ENCODE results near the gene PLCB3.

The PLCB3 gene

GRCh38 chr11:64290352-64291261 is 39.3 kb downstream of the PLCB3 start:
- DNase-seq, result no peak

DNA sequence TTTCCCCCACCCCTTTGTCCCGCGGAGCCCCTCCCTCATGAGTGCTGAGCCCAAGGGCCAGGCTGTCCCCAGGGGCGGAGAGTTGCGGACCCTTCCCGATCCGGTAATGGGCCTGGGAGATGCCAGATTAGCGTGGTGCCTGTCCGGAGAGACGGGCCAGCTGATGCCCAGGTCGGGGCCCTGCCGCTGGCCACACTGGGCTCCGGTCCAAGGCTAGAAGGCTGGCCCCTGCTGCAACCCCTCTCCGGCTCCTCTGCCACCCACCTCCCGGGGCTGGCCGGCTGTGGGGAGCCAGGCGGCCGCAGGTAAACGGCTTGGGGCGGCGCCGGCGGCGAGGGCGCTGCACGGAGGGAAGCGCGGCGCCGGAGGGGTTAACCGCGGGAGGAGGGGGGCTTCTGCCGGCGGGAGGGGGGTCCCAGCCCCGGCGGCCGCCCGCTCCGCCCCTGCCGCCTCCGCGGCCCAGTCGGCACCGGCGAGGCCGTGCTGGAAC is 40.0 kb downstream of the PLCB3 start, which contains the start of gene KCNK4:
TSS of gene KCNK4 (plus strand) at position 41 of the 490 bp plus-strand sequence. CDS start 1,717 bp downstream, outside the sequence.
- no peak for DNase-seq

DNA sequence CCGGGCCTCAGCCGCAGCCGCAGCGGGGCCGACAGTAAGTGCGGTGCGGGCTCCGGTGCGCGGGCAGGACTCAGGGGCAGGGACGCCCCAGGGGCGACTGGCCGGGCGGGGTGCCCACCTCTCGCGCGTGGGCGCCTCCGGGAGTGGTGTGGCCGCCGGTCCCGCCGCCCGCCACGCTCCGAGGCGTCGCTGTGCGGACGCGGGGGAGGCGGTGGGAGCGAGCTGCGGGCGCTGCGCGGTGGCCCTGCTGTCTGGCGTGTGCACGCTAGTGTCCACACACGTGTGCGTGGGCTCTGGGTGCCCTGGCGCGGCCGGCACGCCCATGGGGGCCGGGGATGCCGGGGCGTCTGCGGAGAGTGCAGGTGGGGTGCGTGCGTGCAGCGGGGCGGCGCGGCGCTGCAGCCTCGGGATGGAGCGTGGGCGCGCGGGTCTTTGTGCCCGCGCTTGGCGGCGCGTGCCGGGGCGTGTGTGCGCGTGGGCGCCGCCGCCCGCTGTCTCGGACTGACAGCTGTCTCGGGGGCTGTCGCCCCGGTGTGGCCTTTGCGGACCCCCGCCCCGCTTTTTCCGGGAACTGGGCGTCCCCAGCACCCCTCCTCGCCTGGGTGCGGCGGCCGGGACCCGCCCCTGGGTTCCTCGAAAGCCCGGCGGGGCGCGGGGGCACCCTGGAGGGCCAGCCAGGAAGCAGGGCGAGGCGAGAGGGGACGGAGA is 40.6 kb downstream of the PLCB3 start:
- DNase-seq, result no peak

- no peak for DNase-seq
Measured at GRCh38 chr11:64292460-64293254, 41.3 kb downstream of the PLCB3 start.

DNA sequence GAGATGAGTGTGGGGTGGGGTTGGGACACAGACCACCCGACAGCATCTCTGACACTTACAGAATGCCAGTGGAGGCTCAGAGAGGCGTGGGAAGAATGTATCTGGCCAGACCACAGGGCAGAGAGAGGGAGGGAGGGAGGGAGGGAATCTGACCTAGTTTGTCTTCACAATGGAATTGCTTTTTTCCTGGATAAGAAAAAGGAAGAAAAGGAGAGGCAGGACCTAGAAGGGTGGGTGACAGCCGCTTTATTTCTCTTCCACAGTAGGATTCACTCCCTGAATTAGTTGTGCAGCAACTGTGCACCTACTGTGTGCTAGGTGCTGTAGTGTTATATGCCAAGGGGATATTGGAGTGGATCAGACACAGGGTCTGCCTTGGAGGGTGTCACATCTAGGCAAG is 43.4 kb downstream of the PLCB3 start:
- DNase-seq, result no peak

DNA sequence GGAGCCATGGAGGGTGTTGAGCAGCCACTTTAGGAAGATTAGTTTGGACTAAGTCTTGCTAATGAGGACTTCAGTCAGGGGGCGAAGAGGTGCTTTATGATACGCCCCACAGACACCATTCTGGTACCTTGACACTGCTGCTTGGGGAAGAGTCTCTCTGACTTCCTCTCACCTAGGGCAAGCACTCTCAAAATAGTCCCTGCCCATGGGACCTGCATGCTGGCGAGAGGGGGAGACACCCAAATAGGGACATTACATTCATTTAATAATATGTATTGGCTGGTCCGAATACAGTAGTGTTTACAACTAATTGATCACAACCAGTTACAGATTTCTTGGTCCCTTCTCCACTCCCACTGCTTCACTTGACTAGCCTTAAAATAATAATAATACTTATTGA is 44.4 kb downstream of the PLCB3 start:
- DNase-seq, result no peak

DNA sequence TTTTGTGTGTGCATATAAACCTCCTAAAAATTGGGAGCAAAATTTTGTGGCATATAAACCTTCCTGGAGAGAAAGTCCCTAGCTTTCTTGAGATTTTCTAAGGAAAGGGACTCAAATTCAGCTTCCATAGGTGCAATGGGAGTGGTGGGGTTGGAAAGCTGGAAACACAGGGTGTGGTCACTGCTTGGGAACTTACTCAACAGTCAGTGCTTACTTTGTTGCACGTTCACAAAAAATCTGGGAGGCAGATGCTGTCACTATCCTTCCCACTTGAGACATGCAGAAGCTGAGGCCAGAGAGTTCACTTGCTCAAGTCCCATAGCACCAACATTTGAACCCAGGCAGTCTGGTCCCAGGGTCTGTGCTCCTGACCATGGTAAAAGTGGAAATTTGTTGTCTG is 44.9 kb downstream of the PLCB3 start:
- no peak for DNase-seq

- DNase-seq, result no peak
Measured at GRCh38 chr11:64296830-64297698, 45.7 kb downstream of the PLCB3 start.

DNA sequence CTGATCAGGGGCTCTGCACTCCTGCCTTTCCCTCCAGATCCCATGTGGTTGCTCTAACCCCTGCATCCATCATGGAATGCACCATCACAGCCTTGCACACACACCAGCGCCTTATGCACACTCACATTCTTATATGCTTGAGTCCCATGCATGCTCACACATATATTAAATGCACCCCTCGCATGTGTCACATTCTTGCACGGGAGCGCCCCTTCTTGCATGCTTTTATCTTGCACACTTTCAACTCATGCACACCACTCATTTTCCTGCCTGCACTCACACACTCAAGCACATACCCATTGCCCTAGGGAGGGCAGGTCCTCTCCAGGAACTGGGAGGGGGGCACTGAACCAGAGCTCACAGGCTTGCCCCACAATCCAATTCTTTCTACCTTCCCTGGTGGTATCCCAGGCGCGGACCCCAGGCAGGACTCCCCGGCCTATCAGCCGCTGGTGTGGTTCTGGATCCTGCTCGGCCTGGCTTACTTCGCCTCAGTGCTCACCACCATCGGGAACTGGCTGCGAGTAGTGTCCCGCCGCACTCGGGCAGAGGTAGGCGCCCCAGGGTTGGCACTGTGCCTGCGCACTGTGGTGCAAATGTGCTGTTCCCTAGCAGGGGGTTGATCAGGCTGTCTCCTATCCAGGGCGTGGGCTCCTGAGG is 46.5 kb downstream of the PLCB3 start:
- DNase-seq, result no peak

- no peak for DNase-seq
Measured at GRCh38 chr11:64298966-64299846, 47.9 kb downstream of the PLCB3 start.

DNA sequence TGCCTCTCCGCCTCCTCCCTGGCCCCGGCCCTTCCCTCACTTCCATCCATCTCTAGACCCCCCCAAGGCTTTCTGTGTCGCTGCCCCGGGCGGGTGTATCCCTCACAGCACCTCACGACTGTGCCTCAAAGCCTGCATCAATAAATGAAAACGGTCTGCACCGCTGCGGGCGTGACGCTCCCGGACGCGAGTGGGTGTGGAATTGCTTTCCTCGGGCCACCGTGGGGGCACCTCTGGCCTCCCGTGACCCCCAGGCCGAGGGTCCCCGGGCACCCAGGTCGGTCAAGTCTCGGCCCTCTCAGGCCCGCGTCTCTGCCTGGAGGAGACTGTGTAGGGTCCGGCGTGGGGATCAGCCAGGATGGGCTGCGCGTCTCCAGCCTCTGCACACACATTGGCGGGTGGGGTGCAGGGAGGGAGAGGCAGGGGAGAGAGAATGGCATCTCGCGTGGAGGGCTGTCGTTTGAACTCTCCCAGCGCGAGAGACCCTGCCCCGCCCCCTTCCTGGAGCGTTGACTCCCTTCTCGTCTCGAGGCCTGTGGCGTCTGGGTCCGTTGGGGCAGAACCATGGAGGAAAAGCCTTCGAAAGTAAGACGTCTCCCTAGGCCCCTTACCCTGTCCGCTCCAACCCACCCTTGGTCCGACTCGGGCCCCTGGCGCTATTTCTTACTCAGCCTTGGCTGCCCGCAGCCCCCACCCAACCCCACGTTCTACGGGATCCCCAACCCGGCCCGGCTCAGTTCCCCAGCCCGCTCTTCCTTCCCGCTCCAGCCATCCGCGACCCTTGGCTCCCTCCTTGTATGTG is 48.7 kb downstream of the PLCB3 start, which contains the start of gene CATSPERZ:
TSS of gene CATSPERZ (plus strand) at position 512 of the 802 bp plus-strand sequence. CDS start at position 565, 53 bp downstream.
- no peak for DNase-seq

- DNase-seq, result no peak
Measured at GRCh38 chr11:64303109-64304031, 52.0 kb downstream of the PLCB3 start.

- no peak for DNase-seq
Measured at GRCh38 chr11:64304032-64304315, 52.6 kb downstream of the PLCB3 start.

DNA sequence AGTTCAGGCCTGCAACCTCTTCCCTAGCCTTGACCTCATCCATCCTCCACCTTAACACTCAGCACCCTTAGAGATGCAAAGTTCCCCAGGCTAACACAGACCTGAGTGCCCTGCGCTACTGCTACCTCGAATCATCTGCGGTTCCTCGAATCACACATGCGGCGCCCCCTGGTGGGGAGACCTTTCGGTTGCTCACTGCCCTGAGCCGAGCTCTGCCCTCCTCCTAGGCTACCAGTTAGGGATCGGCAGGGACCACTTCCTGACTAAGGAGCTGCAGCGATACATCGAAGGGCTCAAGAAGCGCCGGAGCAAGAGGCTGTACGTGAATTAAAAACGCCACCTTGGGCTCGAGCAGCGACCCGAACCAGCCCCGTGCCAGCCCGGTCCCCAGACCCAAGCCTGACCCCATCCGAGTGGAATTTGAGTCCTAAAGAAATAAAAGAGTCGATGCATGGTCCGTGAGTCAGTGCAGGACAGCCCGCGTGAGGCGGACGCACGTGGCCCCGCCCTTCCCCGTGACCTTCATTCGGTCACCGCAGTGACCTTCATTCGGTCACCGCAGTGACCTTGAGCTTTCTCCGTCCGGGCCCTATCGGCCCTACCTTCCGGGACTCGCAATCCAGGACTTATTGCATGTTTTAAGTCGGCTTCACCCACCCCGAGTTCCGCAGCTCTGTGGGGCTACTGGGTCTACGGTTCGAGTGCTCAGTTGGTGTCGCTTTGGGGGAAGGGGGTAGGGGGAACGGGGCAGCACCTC is 53.2 kb downstream of the PLCB3 start:
- peak; percentile 77 to 89 for DNase-seq

GRCh38 chr11:64305075-64305690 is 53.9 kb downstream of the PLCB3 start, which contains the start of gene ESRRA:
Gene ESRRA (plus strand): TSS chr11:64305524. CDS start chr11:64307180, 1,656 bp downstream.
- peak; percentile 99 for DNase-seq

GRCh38 chr11:64305691-64306562 is 54.6 kb downstream of the PLCB3 start:
- DNase-seq, result peak; percentile 55 to 61

Measured in AML-193 (cell line).